ENCODE measurements around the gene GNG4.

The GNG4 gene

DNA sequence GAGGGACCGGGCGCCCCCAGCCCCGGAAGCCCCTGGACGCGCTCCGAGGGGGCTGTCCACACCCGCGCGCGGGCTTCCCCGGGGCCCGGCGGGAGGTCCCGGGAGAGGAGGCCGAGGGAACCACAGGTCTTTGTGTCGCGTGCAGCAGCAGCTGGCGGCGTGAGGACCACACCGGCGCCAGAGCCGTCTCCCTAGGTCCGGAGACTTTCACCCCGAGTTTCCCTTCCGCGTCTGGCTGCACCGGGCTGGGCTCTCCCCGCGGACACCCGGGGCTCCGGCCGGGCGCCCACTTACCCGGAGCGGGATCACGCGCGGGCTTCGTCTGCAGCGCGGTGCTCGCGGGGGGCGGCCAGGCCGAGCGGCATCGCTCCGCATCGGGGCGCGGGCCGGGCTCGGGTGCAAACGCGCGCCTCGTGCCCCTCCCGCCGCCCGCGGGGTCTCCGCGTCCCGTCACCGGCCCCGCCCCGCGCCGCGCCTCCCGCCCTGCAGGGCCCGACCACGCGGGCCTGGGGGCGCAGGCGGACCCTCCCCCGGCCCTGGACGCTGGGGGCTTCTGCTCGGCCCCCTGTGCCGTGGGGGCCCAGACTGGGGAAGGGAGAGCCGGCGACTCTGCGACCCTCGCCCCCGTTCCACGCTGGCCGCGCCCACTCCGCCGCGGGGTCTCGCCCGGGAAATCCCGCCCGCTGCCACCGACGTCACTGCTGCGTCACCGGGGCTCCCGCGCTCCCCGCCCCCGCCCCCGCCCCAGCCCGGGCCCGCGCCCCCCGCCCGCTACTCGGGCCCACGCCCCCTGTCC is at the start of gene GNG4:
Gene GNG4, minus strand, starts transcription at position 417 of the 796 bp plus-strand sequence. CDS start 65,946 bp downstream, outside the sequence.
- peak; percentile 87 for DNase-seq

DNA sequence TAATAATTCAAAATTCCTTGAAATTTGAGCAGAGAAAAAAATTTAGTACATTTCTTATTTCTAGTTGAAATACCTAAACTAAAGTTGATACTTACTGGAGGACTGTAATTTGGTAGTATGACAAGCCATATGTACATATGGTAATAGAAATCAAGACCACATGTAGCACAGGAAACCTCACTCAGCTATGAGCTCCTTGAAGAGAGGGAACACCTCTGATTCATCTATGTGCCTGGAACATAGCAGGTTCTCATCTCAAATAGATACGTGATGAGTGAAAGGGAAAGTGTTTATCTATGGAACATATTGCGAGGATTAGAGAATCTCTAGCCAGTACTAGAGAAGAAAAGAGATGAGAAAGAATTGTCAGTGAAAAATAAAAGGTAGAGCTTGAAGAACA is 47.9 kb upstream of the GNG4 start:
- DNase-seq: no peak

DNA sequence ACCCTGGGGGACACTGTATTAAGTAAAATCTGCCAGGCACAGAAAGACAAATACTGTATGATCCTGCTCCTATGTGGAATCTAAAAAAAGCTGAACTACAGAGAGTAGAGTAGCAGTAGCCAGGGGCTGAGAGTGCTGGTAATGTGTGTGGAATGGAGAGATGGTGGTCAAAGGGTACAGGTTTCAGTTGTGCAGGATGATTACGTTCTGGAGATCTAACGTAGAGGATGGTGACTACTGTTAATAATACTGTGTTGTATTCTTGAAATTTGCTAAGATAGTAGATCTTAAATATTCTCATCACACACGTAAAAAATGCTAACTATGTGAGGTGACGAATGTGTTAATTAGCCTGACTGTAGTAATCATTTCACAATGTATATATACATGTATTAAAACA is 39.8 kb upstream of the GNG4 start:
- no peak for DNase-seq

DNA sequence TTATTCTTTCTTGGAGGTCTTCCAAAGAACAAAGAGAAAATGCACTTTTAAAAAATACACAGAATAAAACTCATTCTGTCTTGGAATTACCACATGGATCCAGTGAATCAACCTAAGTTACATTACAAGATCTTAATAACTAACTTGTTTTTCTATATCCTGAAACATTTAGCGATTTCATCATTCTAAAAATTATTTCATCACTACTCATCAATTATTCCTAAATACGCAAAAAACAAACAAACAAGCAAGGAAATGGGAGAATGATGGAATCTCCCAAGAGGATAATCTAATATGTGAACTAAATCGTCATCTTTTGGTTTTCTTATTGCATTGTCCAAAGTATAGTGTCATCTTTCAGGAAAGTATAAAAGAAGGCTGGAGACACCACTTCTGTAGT is 38.5 kb upstream of the GNG4 start:
- DNase-seq: no peak

DNA sequence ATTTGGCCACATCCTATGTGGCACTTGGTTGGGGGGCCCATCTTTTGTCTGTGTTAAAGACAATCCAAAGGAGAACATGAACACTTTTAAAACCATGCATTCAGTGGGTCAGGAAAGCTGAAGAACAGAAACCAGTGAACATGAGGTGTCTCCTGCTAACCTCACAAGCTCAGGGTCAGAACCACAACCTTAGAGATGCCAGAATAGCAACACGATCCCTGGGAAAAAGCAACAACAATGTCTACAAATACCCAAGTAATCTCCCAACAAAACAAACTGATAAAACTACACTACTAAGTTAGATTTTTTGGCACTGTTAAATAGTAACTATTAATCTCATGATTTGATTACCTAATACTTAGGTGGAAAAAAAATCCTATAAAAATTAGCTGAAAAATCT is 34.1 kb upstream of the GNG4 start:
- no peak for DNase-seq

DNA sequence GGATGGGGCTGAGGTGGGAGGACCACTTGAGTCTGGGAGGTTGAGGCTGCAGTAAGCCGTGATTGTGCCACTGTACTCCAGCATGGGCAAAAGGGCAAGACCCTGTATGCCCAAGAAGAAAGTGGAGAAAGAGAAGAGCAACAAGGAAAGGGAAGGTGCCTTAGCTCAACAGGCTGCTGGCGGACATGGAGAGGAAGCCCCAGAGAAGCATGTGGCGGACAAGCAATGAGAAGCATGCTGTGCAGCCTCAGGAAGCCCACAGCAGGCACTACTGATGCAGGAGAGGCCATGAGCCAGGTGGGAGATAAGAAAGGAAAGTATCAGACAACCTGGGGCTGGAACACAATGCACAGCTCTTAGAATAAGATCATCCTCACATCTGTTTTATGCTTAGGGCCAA is 32.6 kb upstream of the GNG4 start:
- DNase-seq: peak; percentile 56

DNA sequence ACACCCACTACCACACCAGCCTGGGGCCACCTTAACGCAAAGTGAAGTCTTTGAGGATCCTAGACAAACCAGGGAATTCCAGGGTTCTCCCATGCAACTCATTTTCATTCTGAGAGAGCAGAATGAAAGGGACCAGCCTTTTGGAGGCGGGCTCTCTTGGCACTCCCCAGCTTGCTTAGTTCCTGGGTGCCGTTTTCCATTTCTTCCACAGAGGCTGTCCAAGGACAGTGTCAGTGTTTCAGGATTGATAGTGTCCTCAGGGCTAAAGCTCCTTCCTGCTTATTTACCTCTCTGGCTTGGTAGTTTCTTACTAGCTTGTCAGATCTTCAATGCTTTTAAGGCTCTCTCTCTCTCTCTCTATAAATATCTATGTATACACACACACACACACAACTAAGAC is 30.1 kb upstream of the GNG4 start:
- no peak for DNase-seq

DNA sequence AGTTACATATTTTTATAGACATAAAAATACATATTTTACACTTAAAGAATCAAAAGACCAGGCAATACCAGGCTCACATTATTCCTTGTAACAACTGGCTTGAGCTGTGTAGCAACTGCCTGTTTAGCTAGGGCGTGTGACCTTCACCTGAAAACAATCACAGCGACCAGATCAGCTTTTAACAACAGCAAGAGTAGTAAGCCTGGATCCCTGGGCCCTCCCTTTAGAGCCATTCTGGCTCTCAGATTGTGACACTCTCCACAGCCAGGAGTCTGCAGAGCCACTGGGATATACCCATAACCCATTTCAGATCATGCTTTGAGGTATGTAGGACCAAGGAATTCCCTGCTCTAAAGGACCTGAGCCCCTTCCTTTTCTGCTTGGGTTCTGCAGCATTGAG is 29.4 kb upstream of the GNG4 start:
- DNase-seq: no peak

DNA sequence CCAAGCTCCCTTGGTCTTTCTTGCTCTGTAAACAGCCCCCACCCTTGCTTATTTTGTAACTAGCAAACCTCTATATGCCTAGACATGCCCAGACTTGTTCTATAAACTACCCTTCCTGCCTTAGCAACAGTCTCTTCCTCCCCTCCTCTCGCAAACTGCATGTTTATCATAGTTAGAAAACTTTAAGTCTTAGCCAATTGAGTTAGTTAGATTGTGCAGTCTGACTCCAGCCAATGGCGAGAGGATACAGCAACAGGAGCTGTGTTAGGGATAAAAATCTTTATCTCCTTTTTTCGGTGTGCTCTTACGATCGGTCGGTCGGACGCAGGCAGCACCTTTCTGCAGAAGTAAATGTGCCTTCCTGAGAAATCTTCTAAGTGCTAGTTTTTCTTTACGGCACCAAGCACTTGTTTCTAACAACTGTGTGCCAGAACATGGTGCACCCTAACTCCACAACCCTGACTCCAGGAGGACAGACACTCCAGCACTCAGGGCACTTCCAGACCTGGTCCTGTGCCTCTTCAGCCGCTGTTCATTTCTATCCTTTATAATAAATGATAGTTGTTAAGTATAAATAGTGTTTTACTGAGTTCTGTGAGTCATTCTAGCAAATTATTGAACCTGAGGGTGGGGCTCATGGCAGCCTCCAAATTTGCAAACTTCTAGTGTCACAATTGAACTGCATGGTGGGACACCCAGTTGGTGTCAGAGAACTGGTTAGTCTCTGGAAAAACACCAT is 25.7 kb upstream of the GNG4 start:
- DNase-seq: no peak

DNA sequence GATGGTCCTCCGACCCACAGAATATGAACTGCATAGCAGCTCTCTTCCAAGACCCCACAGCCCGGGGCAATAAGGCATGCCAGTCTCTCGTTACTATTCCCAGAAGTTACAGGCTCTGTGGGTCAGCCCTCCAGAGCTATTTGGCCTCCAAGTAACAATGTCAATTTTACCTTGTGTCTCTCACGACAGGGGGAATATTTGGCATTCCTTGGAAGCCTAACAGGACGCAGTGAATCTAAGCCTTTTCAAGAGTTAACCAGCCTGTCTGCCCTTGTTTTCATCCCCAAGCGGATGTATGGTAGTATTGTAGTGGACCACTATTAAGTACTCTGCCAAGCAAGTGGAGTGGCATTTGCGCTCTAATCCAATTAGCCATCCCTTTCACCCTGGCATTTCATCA is 24.4 kb upstream of the GNG4 start:
- DNase-seq: no peak

DNA sequence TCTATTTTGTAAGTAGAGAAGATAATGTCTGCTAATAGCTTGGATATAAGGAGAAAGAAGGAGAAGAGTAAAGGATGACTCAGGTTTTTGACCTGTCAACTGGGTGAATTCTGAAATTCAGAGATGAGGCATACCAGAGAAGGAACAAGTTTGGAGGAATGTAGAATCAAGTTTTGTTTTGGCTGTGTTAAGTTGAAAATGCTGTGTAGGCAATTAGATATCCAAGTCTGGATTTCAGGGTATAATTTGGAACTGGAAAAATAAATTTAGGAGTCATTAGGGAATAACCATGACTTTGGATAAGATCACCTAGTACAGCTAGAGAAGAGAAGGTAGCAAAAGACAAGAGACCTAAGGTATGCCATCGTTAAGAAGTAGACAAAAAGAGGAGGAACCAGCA is 22.4 kb upstream of the GNG4 start:
- DNase-seq: no peak

DNA sequence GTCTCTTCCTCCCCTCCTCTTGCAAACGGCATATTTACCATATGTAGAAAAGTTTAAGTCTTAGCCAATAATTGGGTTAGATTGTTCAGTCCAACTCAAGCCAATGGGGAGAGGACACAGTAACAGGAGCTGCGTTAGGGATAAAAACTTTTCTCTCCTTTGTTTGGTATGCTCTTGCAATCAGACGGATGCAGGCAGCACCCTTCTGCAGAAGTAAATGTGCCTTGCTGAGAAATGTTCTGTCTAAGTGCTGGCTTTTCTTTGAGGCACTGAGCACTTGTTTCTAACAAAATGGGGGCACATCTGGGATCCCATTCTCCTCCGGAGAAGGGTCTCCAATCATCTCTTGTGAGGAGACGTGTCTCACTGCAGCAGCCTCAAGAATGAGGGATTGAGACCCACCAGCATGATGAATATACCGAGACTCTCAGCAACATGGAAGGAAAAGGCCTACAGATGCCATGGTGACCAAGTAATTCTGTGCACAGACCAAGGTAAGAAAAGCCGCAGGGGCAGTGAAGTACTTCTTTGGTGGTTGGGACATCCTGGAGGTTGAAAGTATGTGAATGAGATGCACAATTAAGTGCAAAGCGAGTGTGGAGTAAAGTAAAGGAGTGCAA is 20.7 kb upstream of the GNG4 start:
- no peak for DNase-seq

DNA sequence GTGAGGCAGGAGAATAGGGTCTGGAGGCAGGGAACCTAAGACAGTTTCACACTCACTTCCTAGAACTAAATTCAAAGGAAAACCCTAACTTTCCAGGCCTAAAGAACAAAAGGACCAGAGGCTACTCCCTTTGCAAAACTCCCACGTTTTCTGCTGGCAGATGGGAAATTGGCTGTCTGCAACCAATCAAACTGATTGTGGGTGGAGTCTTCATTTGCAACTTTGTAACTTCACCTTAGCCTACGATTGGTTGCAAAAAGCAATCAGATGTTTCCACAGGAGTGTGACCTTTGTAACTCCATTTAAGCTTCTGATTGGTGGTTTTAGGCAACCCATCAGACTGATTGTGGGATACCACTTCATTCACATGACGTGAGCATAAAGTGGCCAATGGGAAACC is 19.7 kb upstream of the GNG4 start:
- DNase-seq: no peak

DNA sequence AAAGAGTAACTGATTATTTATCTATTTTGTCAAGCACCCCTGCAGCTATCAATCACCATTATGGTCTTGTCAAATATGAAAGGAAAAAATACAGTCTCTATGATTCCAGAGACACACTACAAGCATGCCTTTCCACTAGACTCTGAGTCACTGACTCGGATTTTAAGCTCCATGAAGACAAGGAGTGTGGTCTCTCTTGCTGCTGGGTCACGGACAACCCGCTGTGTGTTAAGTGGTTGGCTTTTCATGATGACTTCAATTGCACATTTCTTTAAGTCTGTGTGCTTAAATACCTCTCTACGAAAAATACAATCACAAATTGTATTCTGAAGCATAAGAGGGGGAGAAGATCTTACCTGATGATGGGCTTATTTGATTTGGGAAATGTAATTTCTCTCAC is 14.0 kb upstream of the GNG4 start:
- DNase-seq: no peak

DNA sequence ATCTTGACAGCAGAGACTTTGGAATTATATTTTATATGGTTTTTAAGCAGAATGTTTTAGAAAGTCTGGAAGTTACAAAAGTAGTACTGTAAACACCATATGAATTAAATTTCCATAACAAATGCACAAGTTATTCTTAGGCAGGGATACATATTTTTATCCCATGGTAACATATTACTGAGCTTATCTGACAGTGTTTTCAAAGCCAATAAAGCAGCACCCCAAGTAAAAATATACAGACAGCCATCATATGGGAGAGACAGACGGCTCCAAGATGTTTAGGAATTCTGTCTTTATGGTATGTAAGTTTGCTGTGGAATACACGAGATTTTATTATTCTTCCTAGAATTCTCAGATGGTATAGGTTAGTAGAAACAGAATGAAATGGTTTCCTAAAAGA is 12.0 kb upstream of the GNG4 start:
- DNase-seq: no peak

DNA sequence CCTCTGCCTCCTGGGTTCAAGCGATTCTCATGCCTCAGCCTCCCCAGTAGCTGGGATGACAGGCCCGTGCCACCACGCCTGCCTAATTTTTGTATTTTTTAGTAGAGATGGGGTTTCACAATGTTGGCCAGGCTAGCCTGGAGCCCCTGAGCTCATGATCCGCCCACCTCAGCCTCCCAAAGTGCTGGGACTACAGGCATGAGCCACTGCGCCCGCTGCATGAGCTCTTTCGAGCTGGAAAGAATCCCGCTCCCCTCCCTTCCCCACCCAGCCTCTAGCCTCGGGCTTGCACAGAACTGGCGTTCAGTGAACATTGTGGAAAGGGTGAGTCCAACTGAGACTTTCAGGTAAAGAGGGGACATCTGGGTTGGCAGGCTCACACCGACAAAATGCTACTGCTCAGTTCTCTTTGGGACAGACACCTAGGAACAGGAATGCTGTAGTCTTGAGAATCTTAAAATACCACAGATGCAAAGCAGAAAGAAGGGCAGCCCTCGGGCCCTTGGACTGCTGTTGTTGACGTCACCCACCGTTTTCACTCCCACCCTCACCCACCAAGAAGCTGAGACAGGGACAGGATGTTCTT is 9.7 kb upstream of the GNG4 start:
- no peak for DNase-seq

DNA sequence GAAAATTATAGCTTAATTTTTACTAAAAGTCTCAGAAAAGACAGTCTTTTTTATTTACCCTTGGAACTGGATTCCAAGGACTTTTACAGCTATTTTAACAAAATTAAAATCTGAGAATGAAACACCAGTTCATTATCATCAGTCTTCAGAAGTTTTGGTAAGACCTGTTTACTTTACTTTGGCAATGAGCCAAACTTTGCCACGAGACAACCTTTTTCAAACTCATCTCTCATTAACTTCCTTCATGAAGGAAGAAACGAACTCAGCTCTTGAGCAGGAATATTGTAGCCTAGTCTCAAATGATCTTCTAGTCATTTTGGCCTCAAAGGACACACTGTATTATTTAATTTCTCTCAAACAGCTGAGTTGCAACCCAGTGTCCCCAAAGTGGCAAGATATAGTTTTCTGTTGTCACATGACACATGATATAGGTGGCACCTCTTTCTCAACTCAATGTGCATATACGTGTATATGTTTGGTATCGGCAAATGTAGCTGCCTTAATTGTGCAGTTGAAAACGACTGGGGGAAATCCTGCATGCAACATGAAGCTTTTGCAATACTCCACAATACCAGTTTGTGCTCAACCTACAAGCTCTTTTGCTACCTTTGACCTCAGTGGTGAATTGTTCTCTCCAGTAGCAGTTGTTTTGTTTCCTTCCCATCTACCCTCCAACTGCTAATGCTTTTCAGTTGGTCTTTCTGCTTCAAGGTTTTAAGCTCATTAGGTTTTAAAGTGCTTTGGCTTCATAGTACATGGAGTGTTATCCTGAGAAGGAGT is 8.4 kb upstream of the GNG4 start:
- DNase-seq: peak; percentile 20

DNA sequence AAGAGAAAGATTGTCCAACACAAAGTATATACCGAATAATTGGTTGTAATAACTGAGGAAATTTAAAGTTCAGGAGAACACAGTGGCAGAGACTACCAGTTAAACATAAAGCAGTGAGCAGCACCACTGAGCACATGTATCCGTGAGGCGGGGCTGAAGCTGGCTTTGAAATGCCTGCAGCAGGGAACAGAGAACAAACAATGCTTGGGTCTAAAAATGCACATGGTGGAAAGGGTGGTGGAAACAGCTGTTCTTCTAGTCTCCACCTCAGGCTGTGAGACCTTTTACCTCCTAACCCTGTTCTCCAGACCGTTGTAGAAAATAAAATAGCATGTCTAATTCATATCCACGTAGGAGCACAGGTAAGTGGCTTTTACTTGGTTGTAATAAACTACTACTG is 7.7 kb upstream of the GNG4 start:
- peak; percentile 60 for DNase-seq

DNA sequence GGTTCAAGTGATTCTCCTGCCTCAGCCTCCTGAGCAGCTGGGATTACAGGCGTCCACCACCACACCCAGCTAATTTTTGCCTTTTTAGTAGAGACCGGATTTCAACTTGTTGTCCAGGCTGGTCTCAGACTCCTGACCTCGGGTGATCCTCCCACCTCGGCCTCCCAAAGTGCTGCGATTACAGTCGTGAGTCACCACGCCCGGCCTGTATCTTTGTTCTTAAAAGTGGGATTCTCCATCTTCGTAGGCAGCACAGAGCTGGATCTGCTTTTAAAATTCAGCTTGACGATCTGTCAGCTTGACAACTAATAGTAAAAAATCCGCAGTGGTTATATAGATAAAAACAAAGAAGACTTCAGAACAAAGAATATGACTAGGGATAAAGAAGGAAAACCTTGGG is 2.8 kb upstream of the GNG4 start:
- DNase-seq: no peak

DNA sequence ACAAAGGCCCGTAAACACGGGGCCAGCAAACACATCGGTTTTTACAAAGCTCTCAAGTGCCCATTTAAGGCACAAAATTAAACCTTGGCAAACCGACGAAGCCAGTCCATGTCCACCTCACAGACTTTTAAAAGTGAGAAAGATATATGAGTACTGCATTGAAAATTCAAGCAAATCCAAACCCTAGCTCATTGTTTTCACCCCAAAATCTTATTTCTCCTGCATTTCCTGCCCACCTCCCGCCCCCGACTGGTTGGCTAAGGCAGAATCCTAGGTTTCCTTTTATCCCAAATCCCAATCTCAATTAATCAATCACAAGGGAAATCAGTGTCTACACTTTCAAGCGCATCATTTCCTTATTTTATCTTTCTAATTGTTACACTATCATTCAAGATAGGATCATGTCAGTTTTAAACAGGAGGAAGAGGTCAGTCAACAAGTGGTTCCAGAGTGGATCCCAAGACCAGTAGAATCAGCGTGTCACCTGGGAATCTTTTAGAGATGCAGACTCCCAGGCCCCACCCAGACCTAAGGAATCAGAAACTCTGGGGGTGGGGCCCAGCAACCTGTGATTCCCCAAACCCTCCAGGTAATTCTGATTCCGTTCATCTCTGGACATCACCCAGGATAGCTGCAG is 1.7 kb upstream of the GNG4 start:
- peak; percentile 29 for DNase-seq

DNA sequence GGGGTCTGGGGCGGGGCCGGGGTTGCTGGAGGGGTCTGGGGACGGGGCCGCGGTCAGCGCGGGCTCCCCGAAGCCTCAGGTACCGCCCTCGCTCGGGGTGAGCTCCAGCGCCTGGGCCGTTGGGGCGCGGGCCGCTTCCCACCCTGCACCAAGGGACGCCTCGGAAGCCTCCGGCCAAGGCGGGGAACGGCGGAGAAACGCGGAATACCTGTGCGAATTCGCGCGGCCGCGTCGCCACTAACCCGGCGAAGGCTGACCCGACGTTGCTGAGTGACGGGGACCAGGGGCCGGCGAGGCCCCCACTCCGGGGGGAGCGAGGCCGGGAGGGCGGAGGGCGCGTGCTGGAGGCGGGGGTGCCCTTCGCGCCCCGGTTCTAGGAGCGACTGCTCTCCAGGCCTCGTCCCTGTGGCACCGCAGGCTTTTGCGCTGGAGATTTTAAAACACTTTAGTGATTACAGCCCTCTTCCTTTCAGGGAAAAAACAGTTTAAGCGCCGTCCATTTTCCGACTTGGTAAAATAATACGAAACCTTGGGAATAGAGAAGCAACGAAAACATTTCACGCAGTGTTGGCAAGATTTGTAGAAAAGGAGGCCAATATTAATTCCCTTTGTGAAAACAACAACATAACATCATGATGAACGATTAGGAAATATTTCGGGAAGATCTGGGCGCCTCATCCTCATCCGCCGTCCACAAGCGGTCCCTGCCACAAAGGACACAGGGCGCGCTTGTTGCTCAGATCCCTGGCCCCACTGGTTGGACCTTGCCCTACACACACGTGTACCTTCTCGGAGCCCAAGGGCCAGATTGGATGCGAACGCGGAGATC is 971 bp upstream of the GNG4 start:
- DNase-seq: peak; percentile 88
